HG03066 (cell line): Measurements from ENCODE around the gene RPRD1A.
A peak's percentile ranks its signal among the peaks of the same experiment; 100 is the strongest.
"Not testable (repeated sequence)": the region's sequence is repeated elsewhere in the genome, so short reads cannot be mapped to it uniquely, and the experiment has no call there.

Experiments used
- ATAC-seq: cut with Tn5 transposase; IDR thresholded peaks from one replicate; pipeline ENCODE4 v1.9.1; 2021; ENCODE audit warnings: low read depth; ENCODE audit not compliant: unreplicated experiment

Gene RPRD1A, protein sequence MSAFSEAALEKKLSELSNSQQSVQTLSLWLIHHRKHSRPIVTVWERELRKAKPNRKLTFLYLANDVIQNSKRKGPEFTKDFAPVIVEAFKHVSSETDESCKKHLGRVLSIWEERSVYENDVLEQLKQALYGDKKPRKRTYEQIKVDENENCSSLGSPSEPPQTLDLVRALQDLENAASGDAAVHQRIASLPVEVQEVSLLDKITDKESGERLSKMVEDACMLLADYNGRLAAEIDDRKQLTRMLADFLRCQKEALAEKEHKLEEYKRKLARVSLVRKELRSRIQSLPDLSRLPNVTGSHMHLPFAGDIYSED

DNA sequence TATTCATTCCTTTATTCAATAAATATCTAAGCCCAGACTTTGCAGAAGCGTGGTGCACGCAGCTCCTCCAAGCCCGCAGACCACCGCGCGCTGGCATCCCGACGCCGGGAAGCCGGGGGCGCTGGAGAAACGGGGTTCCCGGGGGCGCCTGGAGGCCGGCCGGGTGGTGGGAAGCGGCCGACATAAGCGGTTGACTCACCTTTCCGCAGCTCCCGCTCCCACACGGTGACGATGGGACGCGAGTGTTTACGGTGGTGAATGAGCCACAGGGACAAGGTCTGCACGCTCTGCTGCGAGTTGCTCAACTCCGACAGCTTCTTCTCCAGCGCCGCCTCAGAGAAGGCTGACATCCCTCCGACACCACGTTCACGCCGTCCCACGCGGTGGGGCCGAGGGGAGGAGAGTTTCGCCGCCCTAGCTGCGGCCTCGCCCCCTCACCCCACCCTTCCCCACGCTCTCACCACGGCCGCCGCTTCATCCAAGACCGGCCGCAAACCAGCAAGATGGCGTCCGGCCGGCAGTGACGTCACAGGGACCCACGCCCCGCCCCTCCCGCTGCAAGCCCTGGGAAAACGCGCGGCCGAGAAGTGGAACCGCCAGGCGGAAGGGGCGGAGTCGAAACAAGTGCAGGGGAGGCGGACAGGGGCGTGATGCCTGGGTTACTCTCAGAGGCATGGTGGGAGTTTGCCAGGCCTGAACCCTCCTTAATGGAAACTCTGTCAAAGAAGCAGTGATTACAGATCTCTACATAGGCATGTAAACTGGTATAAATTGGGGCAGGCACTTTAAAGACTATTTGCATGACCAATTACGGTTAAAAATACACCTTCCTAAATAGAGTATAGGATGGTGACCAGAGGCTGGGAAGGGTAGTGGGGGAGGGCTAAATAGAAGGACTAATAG is at the start of gene RPRD1A:
TSS of gene RPRD1A (minus strand) at position 505 of the 903 bp plus-strand sequence. CDS start at position 350, 155 bp downstream.
- ATAC-seq: peak; percentile 96

DNA sequence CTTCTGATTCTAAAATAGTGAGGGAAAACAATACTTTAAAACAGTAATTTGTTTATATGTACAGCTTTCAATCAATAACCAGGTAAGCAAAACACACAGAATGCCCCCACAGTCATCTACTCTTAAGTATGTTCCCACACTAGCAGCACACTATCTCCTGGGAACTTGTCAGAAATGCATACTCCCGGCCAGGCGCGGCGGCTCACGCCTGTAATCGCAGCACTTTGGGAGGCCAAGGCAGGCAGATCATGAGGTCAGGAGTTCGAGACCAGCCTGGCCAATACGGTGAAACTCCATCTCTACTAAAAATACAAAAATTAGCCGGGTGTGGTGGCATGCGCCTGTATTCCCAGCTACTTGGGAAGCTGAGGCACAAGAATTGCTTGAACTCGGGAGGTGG is 49.4 kb upstream of the RPRD1A start:
- ATAC-seq: not testable (repeated sequence)

- ATAC-seq: no peak
Observed at GRCh38 chr18:36114738-36115137, 47.4 kb upstream of the RPRD1A start.

DNA sequence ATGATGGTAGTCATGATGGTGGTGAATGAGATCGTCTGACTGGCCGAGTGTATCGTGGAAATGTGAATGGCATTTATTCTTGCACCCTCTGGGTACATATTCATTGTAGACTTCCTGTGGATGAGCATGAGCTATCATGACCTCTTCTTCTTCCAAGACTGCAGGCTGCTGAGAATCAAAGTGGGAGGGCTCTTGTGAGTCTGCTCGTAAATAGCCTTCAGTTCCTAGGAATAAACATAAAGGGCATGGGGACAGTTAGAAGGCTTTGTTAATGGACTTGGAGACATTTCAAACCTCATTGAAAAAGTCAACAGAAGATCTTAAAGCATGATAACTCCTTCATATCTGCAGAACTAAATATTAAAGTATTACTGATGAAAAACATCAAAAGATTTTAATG is 46.9 kb upstream of the RPRD1A start:
- ATAC-seq: no peak

DNA sequence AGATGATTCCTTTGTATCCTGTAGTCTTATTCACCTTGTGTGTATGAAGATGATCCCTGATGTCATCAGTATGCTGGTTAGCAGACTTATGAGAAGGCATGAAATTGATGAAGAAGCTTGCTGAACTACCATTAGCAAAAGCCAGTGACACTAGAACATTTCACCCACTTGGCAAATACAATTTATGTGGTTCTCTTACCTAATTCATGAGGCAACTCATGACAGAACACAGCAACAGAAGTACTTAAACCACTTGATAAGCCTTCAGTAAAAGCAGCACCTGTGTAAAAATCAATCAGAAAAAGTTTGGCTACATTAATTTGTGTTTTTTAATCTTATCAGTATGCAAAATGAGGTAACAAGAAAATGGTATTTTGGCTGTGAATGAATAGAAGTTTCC is 44.9 kb upstream of the RPRD1A start:
- no peak for ATAC-seq

GRCh38 chr18:36109737-36110136 is 42.4 kb upstream of the RPRD1A start:
- no peak for ATAC-seq

- no peak for ATAC-seq
Observed at GRCh38 chr18:36108601-36109000, 41.2 kb upstream of the RPRD1A start.

DNA sequence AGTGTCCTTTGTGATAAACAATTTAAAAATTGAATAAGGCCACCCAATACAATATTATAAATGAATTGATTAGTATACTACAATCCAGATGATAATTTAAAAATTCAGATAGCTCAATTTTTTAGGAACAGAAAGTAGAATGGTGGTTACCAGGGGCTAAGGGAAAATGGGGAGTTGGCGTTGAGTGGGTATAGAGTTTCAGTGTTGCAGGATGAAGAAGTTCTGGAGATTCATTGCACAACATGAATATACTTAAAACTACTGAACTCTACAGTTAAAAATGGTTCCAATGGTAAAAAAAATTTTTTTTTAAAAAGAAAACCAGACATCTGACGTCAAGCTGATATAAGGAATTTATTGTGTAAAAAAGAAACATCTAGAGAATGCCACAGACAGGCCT is 40.8 kb upstream of the RPRD1A start:
- no peak for ATAC-seq

DNA sequence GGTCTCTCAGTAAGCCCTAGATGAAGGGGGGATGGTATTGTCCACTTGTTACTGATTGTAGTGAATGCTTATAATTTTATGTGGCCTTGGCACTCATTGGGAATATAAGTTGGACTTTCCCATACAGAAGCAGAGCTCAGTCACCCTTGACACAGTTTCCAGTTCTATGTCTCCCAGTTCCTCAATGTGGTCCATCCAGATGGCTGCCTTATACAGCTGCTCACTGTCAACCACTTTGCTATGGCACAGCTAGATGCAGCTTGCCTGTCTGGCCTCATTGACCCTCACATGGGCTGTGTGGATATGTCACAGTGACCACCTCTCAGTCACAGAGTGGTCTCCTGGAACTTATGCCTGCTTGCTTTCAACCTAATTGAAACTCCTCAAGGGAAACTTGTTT is 40.1 kb upstream of the RPRD1A start:
- ATAC-seq: no peak

GRCh38 chr18:36104749-36105148 is 37.4 kb upstream of the RPRD1A start:
- ATAC-seq: no peak

- ATAC-seq: no peak
Observed at GRCh38 chr18:36101943-36102342, 34.6 kb upstream of the RPRD1A start.

DNA sequence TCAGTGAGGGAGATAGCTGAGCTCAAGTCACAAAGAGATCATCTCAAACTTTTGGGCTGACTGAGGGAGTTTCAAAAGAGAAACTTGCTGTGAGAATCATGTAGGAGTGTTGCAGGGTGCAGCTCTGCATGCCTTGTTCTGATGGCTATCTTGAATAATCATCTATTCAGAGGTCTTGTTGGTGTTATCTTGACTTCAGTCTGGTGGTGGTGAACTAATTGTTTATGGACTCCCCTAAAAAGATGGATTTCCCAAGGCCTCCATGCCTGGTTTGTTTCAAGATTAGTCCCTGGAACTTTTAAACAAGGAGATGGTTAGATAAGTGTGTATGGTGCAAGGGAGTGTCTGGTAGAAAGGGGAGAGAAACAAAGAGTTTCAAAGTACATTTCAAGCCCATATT is 32.0 kb upstream of the RPRD1A start:
- ATAC-seq: no peak

DNA sequence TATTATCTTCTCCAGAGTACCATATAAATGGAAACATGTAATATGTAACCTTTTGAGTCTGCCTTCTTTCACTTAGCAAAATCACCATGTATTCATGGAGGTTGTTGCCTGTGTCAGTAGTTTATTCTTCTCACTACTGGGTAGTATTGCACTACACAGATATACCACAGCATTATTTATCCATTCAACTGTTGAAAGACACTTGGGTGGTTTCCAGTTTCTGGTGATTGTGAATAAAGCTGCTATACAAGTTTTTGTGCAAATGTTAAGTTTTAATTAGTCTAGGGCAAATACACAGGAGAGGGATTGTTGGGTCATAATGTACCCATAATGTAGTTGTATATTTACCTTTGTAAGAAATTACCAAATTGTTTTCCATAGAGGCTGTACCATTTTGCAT is 29.6 kb upstream of the RPRD1A start:
- no peak for ATAC-seq

GRCh38 chr18:36095936-36096519 is 28.7 kb upstream of the RPRD1A start:
- ATAC-seq: no peak

DNA sequence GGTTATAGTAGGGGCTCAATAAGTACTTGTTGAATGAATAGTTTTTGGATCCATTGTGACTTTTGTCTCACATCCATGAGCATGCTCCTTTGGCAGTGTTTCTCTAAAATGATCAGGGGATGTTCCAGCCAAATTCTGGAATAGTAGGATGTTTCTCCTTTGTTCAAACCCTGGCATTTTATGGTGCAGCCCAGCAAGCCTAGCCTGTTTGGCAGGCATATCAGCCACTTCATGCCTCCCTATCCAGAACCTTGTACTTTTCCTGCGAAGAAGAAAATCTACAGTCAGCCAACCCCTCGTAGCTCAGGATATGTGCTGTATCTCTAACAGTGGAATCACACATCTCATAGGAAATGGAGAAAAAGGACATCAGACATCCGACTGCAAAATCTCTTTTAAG is 27.1 kb upstream of the RPRD1A start:
- ATAC-seq: no peak

DNA sequence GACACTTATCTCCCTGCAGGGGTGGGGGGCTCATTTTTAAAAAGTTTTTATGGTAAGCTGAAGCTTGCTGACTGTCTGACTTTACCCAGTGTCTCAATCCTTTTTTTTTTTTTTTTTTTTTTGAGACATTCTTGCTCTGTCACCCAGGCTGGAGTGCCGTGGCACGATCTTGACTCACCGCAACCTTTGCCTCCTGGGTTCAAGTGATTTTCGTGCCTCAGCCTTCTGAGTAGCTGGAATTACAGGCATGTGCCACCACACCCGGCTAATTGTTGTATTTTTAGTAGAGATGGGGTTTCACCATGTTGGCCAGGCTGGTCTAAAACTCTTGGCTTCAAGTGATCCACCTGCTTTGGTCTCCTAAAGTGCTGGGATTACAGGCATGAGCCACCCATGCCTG is 24.8 kb upstream of the RPRD1A start:
- ATAC-seq: not testable (repeated sequence)

DNA sequence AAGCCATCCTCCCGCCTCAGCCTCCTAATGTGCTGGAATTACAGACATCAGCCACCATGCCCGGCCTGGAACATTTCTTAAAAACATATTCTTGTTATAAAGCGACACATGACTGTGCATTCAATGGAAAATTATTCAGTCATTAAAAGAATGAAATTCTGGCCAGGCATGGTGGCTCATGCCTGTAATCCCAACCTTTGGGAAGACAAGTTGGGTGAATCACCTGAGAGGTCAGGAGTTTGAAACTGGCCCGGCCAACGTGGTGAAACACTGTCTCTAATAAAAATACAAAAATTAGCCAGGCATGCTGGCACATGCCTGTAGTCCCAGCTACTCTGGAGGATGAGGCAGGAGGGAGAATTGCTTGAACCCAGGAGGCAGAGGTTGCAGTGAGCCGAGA is 21.6 kb upstream of the RPRD1A start:
- no peak for ATAC-seq

DNA sequence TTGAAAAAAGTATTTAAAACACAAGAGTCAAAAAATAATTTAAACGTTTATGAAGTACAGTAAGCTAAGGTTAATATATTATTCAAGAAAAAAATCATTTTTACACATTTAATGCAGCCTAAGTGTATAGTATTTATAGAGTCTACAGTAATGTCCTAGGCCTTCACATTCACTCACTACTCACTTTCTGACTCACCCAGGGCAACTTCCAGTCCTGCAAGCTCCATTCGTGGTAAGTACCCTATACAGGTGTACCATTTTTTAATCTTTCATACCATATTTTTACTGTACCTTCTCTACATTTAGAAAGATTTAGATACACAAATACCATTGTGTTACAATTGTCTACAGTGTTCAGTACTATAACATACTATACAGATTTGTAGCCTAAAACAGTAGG is 20.9 kb upstream of the RPRD1A start:
- ATAC-seq: no peak

- no peak for ATAC-seq
Observed at GRCh38 chr18:36086186-36086585, 18.8 kb upstream of the RPRD1A start.

GRCh38 chr18:36085195-36085594 is 17.8 kb upstream of the RPRD1A start:
- no peak for ATAC-seq

GRCh38 chr18:36083729-36084128 is 16.4 kb upstream of the RPRD1A start:
- no peak for ATAC-seq
